ENCODE measurements around the gene LCN9. TPM values are rescaled to one million over a fixed set of nuclear protein-coding genes. Genes with fewer than 3 reads are reported as not detected.

LCN9 gene
- total RNA-seq, 4 donors from 2014 or later, result not detected

- DNase-seq, result no peak
- H3K36me3 ChIP-seq, result no peaks in the 10 kb centered on the region
- H3K4me3 ChIP-seq, result no peak overlapping the region
- H3K9me3 ChIP-seq, result no peaks in the 10 kb centered on the region
- H3K4me1 ChIP-seq, result peaks cover 0 to under 1% (median 0%) of the 10 kb centered on the region in 4 donors
- intact Hi-C loops (cut with DNase I; ENCODE audit: low total_unique reads), result no loop called here
- peaks cover 48% of the 10 kb centered on the region for H3K27me3 ChIP-seq
- TF ChIP-seq POLR2AphosphoS5 (IDR thresholded peaks at IDR 0.05) (no peak), EP300 (IDR thresholded peaks at IDR 0.05; ENCODE audit: low read depth) (no peak), CTCF (IDR thresholded peaks at IDR 0.05) (no peak), POLR2A (IDR thresholded peaks at IDR 0.05) (no peak)
- no peak overlapping the region for H3K27ac ChIP-seq
- 34% methylated on average over 23 of the region's 23 CpGs; no CpG with 5 or more reads in 1 of the 2 donors for WGBS, 2 donors (ENCODE audit: low coverage in 1 of 2)
- in situ Hi-C loops (cut with MboI; ENCODE audit: low pct_ligation_motif_present in 1 of 4, low pct_unique_long_range_greater_than_20kb in 1 of 4, low sequenced_read_pairs in 3 of 4), result no loop called here
Observed at GRCh38 chr9:135707252-135708138, 44.4 kb downstream of the LCN9 start.

- intact Hi-C loops (cut with DNase I; ENCODE audit: low total_unique reads), result no loop called here
- no peaks in the 10 kb centered on the region for H3K4me1 ChIP-seq
- H3K9me3 ChIP-seq, result no peaks in the 10 kb centered on the region
- H3K27ac ChIP-seq, result no peak overlapping the region
- H3K27me3 ChIP-seq, result peaks cover 48% of the 10 kb centered on the region
- no peak for DNase-seq
- TF ChIP-seq POLR2A (IDR thresholded peaks at IDR 0.05) (no peak), CTCF (IDR thresholded peaks at IDR 0.05) (no peak), EP300 (IDR thresholded peaks at IDR 0.05; ENCODE audit: low read depth) (no peak), POLR2AphosphoS5 (IDR thresholded peaks at IDR 0.05) (no peak)
- H3K4me3 ChIP-seq, result no peak overlapping the region
- H3K36me3 ChIP-seq, result no peaks in the 10 kb centered on the region
- WGBS, 2 donors (ENCODE audit: low coverage in 1 of 2), result 78 to 83% methylated on average over 4 of the region's 4 CpGs
- in situ Hi-C loops (cut with MboI; ENCODE audit: low pct_ligation_motif_present in 1 of 4, low pct_unique_long_range_greater_than_20kb in 1 of 4, low sequenced_read_pairs in 3 of 4), result no loop called here
Observed at GRCh38 chr9:135708164-135708563, 45.1 kb downstream of the LCN9 start.

- no peaks in the 10 kb centered on the region for H3K36me3 ChIP-seq
- no peaks in the 10 kb centered on the region for H3K9me3 ChIP-seq
- 75% methylated on average over 12 of the region's 12 CpGs; no CpG with 5 or more reads in 1 of the 2 donors for WGBS, 2 donors (ENCODE audit: low coverage in 1 of 2)
- H3K27me3 ChIP-seq, result peaks cover 53% of the 10 kb centered on the region
- in situ Hi-C loops (cut with MboI; ENCODE audit: low pct_ligation_motif_present in 1 of 4, low pct_unique_long_range_greater_than_20kb in 1 of 4, low sequenced_read_pairs in 3 of 4) (no loop called here), intact Hi-C loops (cut with DNase I; ENCODE audit: low total_unique reads) (no loop called here)
- DNase-seq, result no peak
- TF ChIP-seq POLR2A (IDR thresholded peaks at IDR 0.05), result no peak
- TF ChIP-seq POLR2AphosphoS5 (IDR thresholded peaks at IDR 0.05), result no peak
- TF ChIP-seq CTCF (IDR thresholded peaks at IDR 0.05), result no peak
- TF ChIP-seq EP300 (IDR thresholded peaks at IDR 0.05; ENCODE audit: low read depth), result no peak
- H3K27ac ChIP-seq, result no peak overlapping the region
- no peaks in the 10 kb centered on the region for H3K4me1 ChIP-seq
- H3K4me3 ChIP-seq, result no peak overlapping the region
Observed at GRCh38 chr9:135711391-135711790, 48.3 kb downstream of the LCN9 start.

- intact Hi-C loops (cut with DNase I; ENCODE audit: low total_unique reads) (no loop called here), in situ Hi-C loops (cut with MboI; ENCODE audit: low pct_ligation_motif_present in 1 of 4, low pct_unique_long_range_greater_than_20kb in 1 of 4, low sequenced_read_pairs in 3 of 4) (no loop called here)
- Histone ChIP-seq H3K27ac (no peak overlapping the region), H3K9me3 (no peaks in the 10 kb centered on the region), H3K4me1 (no peaks in the 10 kb centered on the region), H3K27me3 (peaks cover 53% of the 10 kb centered on the region), H3K36me3 (no peaks in the 10 kb centered on the region), H3K4me3 (no peak overlapping the region)
- no peak for DNase-seq
- 79% methylated on average over 10 of the region's 10 CpGs; no CpG with 5 or more reads in 1 of the 2 donors for WGBS, 2 donors (ENCODE audit: low coverage in 1 of 2)
- TF ChIP-seq CTCF (IDR thresholded peaks at IDR 0.05) (no peak), POLR2AphosphoS5 (IDR thresholded peaks at IDR 0.05) (no peak), EP300 (IDR thresholded peaks at IDR 0.05; ENCODE audit: low read depth) (no peak), POLR2A (IDR thresholded peaks at IDR 0.05) (no peak)
Observed at GRCh38 chr9:135711881-135712280, 48.8 kb downstream of the LCN9 start.

Data from transverse colon (tissue), 4 donors.